Central memory CD8-positive, alpha-beta T cell (primary cell): Measurements from ENCODE around the gene GNB3.
"Not testable (repeated sequence)": the region's sequence is repeated elsewhere in the genome, so short reads cannot be mapped to it uniquely, and the experiment has no call there.

Experiments
- ATAC-seq: fragments of 150-1000 bp; cut with Tn5 transposase; replicated peaks from 2 replicates; pipeline ENCODE4 v1.10.0; 2022; ENCODE audit warnings: mild to moderate bottlenecking, moderate FRiP score, moderate number of reproducible peaks; ENCODE audit not compliant: poor library complexity, severe bottlenecking; ENCODE audit errors: extremely low read depth
- DNase-seq, 2 donors: peaks; one replicate each; pipeline ENCODE4 v3.0.0; 2021; ENCODE audit warnings: low spot score in 2 of 2
- H3K27ac Mint-ChIP-seq: one replicate; pipeline ENCODE4 v1.8.0; 2022; ENCODE audit warnings: low read depth, mild to moderate bottlenecking, moderate library complexity, mixed read lengths
- H3K27me3 Mint-ChIP-seq: one replicate; pipeline ENCODE4 v1.8.0; 2022; ENCODE audit warnings: mixed read lengths
- H3K36me3 Mint-ChIP-seq: one replicate; pipeline ENCODE4 v1.8.0; 2022; ENCODE audit warnings: mild to moderate bottlenecking, moderate library complexity, mixed read lengths; ENCODE audit not compliant: insufficient read depth
- H3K4me1 Mint-ChIP-seq: one replicate; pipeline ENCODE4 v1.8.0; 2022; ENCODE audit warnings: mixed read lengths
- H3K4me3 Mint-ChIP-seq: one replicate; pipeline ENCODE4 v1.8.0; 2022; ENCODE audit warnings: mild to moderate bottlenecking, moderate library complexity, mixed read lengths
- H3K9me3 Mint-ChIP-seq: one replicate; pipeline ENCODE4 v1.8.0; 2022; ENCODE audit warnings: mixed read lengths

Gene GNB3

DNA sequence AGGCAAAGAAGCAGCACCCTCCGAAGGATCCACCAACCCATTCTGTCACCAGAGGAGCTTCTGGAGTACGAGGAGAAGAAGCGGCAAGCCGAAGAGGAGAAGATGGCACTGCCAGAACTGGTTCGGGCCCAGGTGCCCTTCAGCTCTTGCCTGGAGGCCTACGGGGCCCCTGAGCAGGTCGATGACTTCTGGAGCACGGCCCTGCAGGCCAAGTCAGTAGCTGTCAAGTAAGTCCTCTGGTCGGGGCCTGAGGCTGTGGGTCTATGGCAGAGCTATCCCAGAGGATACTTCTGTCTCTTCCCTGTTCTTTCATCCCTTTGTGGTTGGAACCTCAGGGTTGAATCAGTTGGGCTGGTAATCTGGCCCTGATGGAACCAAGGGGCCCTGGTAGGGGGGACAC lies 20.7 kb downstream of the GNB3 start:
- DNase-seq (no peak), ATAC-seq (no peak)
- no peaks in the 10 kb centered on the region for H3K27me3 Mint-ChIP-seq
- no peaks in the 10 kb centered on the region for H3K4me1 Mint-ChIP-seq
- no peaks in the 10 kb centered on the region for H3K9me3 Mint-ChIP-seq
- peaks cover 42% of the 10 kb centered on the region for H3K36me3 Mint-ChIP-seq
- no peak overlapping the region for H3K4me3 Mint-ChIP-seq
- no peak overlapping the region for H3K27ac Mint-ChIP-seq

DNA sequence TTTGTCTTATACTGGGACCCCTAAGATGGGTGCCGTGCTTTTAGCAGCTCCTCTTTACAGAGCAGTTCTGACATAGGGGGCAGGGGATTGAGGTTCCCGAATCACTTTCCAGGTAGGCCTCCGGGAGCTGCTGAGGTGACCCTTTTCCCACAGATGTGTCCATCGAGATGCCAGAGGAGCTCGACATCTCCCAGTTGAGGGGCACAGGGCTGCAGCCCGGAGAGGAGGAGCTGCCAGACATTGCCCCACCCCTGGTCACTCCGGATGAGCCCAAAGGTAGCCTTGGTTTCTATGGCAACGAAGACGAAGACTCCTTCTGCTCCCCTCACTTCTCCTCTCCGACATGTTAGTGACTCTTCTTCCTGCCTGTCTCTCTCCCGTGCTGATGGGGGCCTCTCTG lies 22.3 kb downstream of the GNB3 start:
- DNase-seq, result no peak
- Mint-ChIP-seq H3K36me3 (peaks cover 36% of the 10 kb centered on the region), H3K27ac (no peak overlapping the region), H3K27me3 (no peaks in the 10 kb centered on the region), H3K9me3 (no peaks in the 10 kb centered on the region), H3K4me1 (peaks cover 1% of the 10 kb centered on the region), H3K4me3 (no peak overlapping the region)
- ATAC-seq, result no peak

DNA sequence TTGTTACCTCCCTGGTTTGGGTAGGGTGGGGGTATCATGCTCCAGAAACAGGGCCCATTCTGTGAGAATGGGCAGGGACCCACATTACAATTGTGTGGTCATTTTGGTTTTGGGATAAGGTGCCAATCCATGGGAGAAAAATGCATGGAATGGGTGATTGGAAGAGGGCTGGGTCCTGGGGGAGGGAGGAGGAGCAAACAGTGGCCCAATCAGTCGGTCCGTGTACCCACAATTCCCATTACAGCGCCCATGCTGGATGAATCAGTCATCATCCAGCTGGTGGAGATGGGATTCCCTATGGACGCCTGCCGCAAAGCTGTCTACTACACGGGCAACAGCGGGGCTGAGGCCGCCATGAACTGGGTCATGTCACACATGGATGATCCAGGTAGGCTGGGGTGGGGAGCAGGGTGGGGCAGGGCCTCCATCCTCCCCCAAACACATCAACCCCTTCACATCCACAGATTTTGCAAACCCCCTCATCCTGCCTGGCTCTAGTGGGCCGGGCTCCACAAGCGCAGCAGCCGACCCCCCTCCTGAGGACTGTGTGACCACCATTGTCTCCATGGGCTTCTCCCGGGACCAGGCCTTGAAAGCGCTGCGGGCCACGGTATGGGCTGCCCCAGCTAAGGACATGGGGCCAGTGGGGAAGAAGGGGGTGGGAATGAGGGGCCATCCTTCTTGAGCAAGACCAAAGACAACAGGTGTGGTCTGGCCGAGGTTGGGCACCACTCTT lies 23.0 kb downstream of the GNB3 start:
- Mint-ChIP-seq H3K9me3 (no peaks in the 10 kb centered on the region), H3K27me3 (no peaks in the 10 kb centered on the region), H3K4me3 (no peak overlapping the region), H3K4me1 (peaks cover 8% of the 10 kb centered on the region), H3K36me3 (peaks cover 35% of the 10 kb centered on the region), H3K27ac (no peak overlapping the region)
- ATAC-seq (no peak), DNase-seq (no peak)

GRCh38 chr12:6865307-6865706 lies 24.6 kb downstream of the GNB3 start:
- not testable (repeated sequence) for H3K27ac Mint-ChIP-seq, H3K9me3 Mint-ChIP-seq, DNase-seq, ATAC-seq, H3K27me3 Mint-ChIP-seq
- Mint-ChIP-seq H3K36me3 (peaks cover 38% of the 10 kb centered on the region), H3K4me1 (peaks cover 24% of the 10 kb centered on the region), H3K4me3 (peak overlapping the region; percentile 84)

- ATAC-seq (no peak), DNase-seq (no peak)
- no peak overlapping the region for H3K27ac Mint-ChIP-seq
- peak overlapping the region; percentile 84 for H3K4me3 Mint-ChIP-seq
- peaks cover 32% of the 10 kb centered on the region for H3K4me1 Mint-ChIP-seq
- H3K9me3 Mint-ChIP-seq, result no peaks in the 10 kb centered on the region
- H3K36me3 Mint-ChIP-seq, result peaks cover 32% of the 10 kb centered on the region
- H3K27me3 Mint-ChIP-seq, result no peaks in the 10 kb centered on the region
These were observed 25.6 kb downstream of the GNB3 start for GRCh38 chr12:6866163-6866919.

- H3K27me3 Mint-ChIP-seq, result no peaks in the 10 kb centered on the region
- peak overlapping the region; percentile 84 for H3K4me3 Mint-ChIP-seq
- peaks cover 31% of the 10 kb centered on the region for H3K36me3 Mint-ChIP-seq
- peaks cover 38% of the 10 kb centered on the region for H3K4me1 Mint-ChIP-seq
- DNase-seq, result no peak
- peak overlapping the region; percentile 84 for H3K27ac Mint-ChIP-seq
- peak; percentile 4 for ATAC-seq
- H3K9me3 Mint-ChIP-seq, result no peaks in the 10 kb centered on the region
These were observed 26.2 kb downstream of the GNB3 start for GRCh38 chr12:6866920-6867412.

GRCh38 chr12:6867413-6868210 lies 26.9 kb downstream of the GNB3 start, which contains the start of gene TPI1:
TSS of gene TPI1 (plus strand) at chr12:6867531. CDS start at chr12:6867567, 36 bp downstream.
- H3K27me3 Mint-ChIP-seq, result no peaks in the 10 kb centered on the region
- peak within 1 kb of the TSS; percentile 84 for H3K27ac Mint-ChIP-seq
- H3K4me1 Mint-ChIP-seq, result peaks cover 45% of the 10 kb centered on the region
- no peaks in the 10 kb centered on the region for H3K9me3 Mint-ChIP-seq
- peak within 1 kb of the TSS; percentile 84 for H3K4me3 Mint-ChIP-seq
- DNase-seq (peak; percentile 38 to 49), ATAC-seq (peak; percentile 72)
- peaks cover 30% of the 10 kb centered on the region for H3K36me3 Mint-ChIP-seq

GRCh38 chr12:6868211-6869048 lies 27.7 kb downstream of the GNB3 start:
- H3K27me3 Mint-ChIP-seq, result no peaks in the 10 kb centered on the region
- peaks cover 31% of the 10 kb centered on the region for H3K36me3 Mint-ChIP-seq
- peak in 1 of 2 donors; percentile 23 for DNase-seq

GRCh38 chr12:6869049-6870021 lies 28.6 kb downstream of the GNB3 start:
- Mint-ChIP-seq H3K27ac (peak overlapping the region; percentile 84), H3K4me3 (peak overlapping the region; percentile 84), H3K36me3 (peaks cover 31% of the 10 kb centered on the region), H3K27me3 (no peaks in the 10 kb centered on the region), H3K9me3 (no peaks in the 10 kb centered on the region), H3K4me1 (peaks cover 54% of the 10 kb centered on the region)
- DNase-seq (peak; percentile 78 to 87), ATAC-seq (no peak)

More at GRCh38 chr12:6868211-6869048, 27.7 kb downstream of the GNB3 start:
- no peak for ATAC-seq
- peak overlapping the region; percentile 84 for H3K27ac Mint-ChIP-seq
- peak overlapping the region; percentile 84 for H3K4me3 Mint-ChIP-seq
- peaks cover 50% of the 10 kb centered on the region for H3K4me1 Mint-ChIP-seq
- no peaks in the 10 kb centered on the region for H3K9me3 Mint-ChIP-seq

- not testable (repeated sequence) for H3K4me3 Mint-ChIP-seq, H3K27me3 Mint-ChIP-seq, ATAC-seq, DNase-seq, H3K9me3 Mint-ChIP-seq, H3K27ac Mint-ChIP-seq
- Mint-ChIP-seq H3K4me1 (peaks cover 54% of the 10 kb centered on the region), H3K36me3 (peaks cover 29% of the 10 kb centered on the region)
These were observed 29.6 kb downstream of the GNB3 start for GRCh38 chr12:6870304-6870703.
